Caco-2 (cell line): ENCODE results near the gene GRIA1. TPM values are rescaled to one million over a fixed set of nuclear protein-coding genes. Genes with fewer than 3 reads are reported as not detected.

Experiments used
- BruUV-seq: library from RNA; stranded (reverse); fragments of 400-500 nt; replicated peaks from 2 replicates; lab custom pipeline; 2021; lab: Mats Ljungman, UMichigan
- CTCF ChIA-PET: fragments of 300-600 bp; sonication (Branson Sonifier 250); formaldehyde crosslinking; loops from one replicate; lab custom pipeline; 2022; ENCODE audit warnings: antibody characterized with exemption; lab: Charles Lee
- POLR2A ChIA-PET: fragments of 300-600 bp; sonication (Branson Sonifier 250); formaldehyde crosslinking; loops from one replicate; lab custom pipeline; 2022; ENCODE audit warnings: antibody characterized with exemption; lab: Charles Lee
- DNase-seq, 2 experiments: peaks; one replicate each; pipeline versions ENCODE4 v3.0.0 to v3.0.0-alpha.2; 2020 to 2022
- H3K27me3 ChIP-seq: replicated peaks from 2 replicates; pipeline ENCODE4 v1.6.0; 2011; ENCODE audit warnings: low read length; ENCODE audit not compliant: control insufficient read depth, insufficient read depth
- H3K36me3 ChIP-seq: 2 replicates; pipeline ENCODE4 v1.5.1; 2011; ENCODE audit warnings: low read length; ENCODE audit not compliant: control insufficient read depth, insufficient read depth
- H3K4me1 ChIP-seq: fragments of 250-450 bp; sonication (Bioruptor Pico); 2 replicates; pipeline ENCODE4 v1.5.1; 2020; ENCODE audit warnings: mild to moderate bottlenecking
- H3K4me3 ChIP-seq: 2 replicates; pipeline ENCODE4 v1.5.1; 2011; ENCODE audit warnings: low read depth, mild to moderate bottlenecking, control low read depth, low read length
- H3K9me3 ChIP-seq: fragments of 250-450 bp; sonication (Bioruptor Pico); 2 replicates; pipeline ENCODE4 v1.5.1; 2020; ENCODE audit warnings: mild to moderate bottlenecking, moderate library complexity
- H3K27ac Mint-ChIP-seq: one replicate; pipeline ENCODE4 v1.8.0; 2022; ENCODE audit warnings: mixed read lengths; ENCODE audit not compliant: unreplicated experiment
- H3K27me3 Mint-ChIP-seq: one replicate; pipeline ENCODE4 v1.8.0; 2022; ENCODE audit warnings: mixed read lengths; ENCODE audit not compliant: insufficient read depth, unreplicated experiment
- H3K36me3 Mint-ChIP-seq: one replicate; pipeline ENCODE4 v1.8.0; 2022; ENCODE audit warnings: mild to moderate bottlenecking, mixed read lengths; ENCODE audit not compliant: insufficient read depth, unreplicated experiment
- H3K4me1 Mint-ChIP-seq: one replicate; pipeline ENCODE4 v1.8.0; 2022; ENCODE audit warnings: low read depth, mixed read lengths; ENCODE audit not compliant: unreplicated experiment
- H3K4me3 Mint-ChIP-seq: one replicate; pipeline ENCODE4 v1.8.0; 2022; ENCODE audit warnings: mild to moderate bottlenecking, moderate library complexity, mixed read lengths; ENCODE audit not compliant: unreplicated experiment
- H3K9me3 Mint-ChIP-seq: one replicate; pipeline ENCODE4 v1.8.0; 2022; ENCODE audit warnings: mixed read lengths; ENCODE audit not compliant: unreplicated experiment
- intact Hi-C: fragments of 100-400 bp; cut with micrococcal nuclease; formaldehyde crosslinking; loops from one replicate; pipeline ENCODE4 v1.10.0; 2022; ENCODE audit not compliant: unreplicated experiment
- total RNA-seq: library from RNA; stranded (reverse); gene quantifications from 2 replicates; pipeline ENCODE4 v1.2.3, GENCODE V29; 2022
- TF ChIP-seq, protein P1 (sequence below), 2 experiments: fragments of 200-600 bp in 1 of 2; IDR thresholded peaks; 1 replicate in 1 of 2; 2 replicates in 1 of 2; pipeline versions ENCODE4 v1.5.1 to v1.8.0; 2011 to 2022; ENCODE audit warnings: antibody characterized with exemption in 1 of 2, control low read depth in 1 of 2, inconsistent platforms in 1 of 2, low read depth in 1 of 2, low read length in 1 of 2, mild to moderate bottlenecking in 1 of 2, moderate library complexity in 1 of 2; ENCODE audit not compliant: insufficient read depth in 1 of 2, severe bottlenecking in 1 of 2, unreplicated experiment in 1 of 2

GRIA1 gene
- total RNA-seq, 1 experiment from 2014 or later, result not detected

DNA sequence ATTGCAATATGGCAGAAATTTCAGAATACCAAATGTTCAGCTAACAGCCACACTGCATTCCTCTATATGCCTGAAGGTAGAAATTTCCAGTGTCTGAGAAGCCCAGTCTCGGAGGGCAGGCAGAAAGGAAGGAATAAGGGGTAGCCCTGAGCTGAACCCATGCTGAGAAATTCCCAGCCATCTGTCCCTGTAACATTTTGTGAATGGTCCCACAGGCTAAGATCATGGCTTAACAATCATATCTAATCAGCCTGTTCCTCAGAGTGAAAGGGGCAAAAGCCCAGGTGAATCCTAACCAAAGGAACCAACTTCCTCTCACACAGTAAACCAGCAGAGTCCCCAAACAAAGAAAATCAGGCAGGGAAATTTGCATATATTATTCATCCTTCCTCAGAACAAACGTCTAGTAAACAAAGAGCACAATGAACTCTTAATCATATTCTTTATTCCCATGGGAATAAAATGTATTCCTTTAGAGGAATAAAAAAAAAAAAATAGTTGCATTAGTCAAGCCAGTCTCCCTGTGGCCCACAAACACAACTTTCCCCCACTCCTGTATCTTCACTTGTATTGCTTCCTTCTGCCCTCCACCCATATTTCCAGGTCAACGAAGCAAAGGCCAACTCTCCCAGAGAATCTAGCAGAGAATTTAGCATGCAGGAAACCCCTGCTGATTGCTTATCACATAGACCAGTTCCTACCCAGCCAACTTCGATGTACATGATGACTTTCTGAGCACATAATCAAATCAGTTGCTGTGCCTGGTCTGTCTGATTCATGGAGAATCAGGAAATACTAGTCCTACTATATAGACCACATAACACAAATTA is 290.6 kb downstream of the GRIA1 start:
- Mint-ChIP-seq H3K36me3 (no peaks in the 10 kb centered on the region), H3K4me1 (no peaks in the 10 kb centered on the region), H3K9me3 (no peaks in the 10 kb centered on the region), H3K4me3 (no peak overlapping the region), H3K27me3 (peaks cover 19% of the 10 kb centered on the region), H3K27ac (no peak overlapping the region)
- no peaks in the 10 kb centered on the region; the same call in 1 of the 2 replicates for H3K27me3 ChIP-seq
- no peaks in the 10 kb centered on the region for H3K36me3 ChIP-seq
- TF ChIP-seq, protein P1, sequence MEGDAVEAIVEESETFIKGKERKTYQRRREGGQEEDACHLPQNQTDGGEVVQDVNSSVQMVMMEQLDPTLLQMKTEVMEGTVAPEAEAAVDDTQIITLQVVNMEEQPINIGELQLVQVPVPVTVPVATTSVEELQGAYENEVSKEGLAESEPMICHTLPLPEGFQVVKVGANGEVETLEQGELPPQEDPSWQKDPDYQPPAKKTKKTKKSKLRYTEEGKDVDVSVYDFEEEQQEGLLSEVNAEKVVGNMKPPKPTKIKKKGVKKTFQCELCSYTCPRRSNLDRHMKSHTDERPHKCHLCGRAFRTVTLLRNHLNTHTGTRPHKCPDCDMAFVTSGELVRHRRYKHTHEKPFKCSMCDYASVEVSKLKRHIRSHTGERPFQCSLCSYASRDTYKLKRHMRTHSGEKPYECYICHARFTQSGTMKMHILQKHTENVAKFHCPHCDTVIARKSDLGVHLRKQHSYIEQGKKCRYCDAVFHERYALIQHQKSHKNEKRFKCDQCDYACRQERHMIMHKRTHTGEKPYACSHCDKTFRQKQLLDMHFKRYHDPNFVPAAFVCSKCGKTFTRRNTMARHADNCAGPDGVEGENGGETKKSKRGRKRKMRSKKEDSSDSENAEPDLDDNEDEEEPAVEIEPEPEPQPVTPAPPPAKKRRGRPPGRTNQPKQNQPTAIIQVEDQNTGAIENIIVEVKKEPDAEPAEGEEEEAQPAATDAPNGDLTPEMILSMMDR (IDR thresholded peaks at IDR 0.05; ENCODE audit: insufficient read depth in 1 of 2, low read depth in 1 of 2, low read length in 1 of 2, severe bottlenecking in 1 of 2, unreplicated experiment in 1 of 2), result no peak
- intact Hi-C loops, result no loop called here
- BruUV-seq, result no TSS peak
- no peak for DNase-seq
- POLR2A ChIA-PET, result no interaction called here
- H3K4me1 ChIP-seq, result no peaks in the 10 kb centered on the region
- CTCF ChIA-PET, result no interaction called here
- no peaks in the 10 kb centered on the region for H3K9me3 ChIP-seq
- no peak overlapping the region for H3K4me3 ChIP-seq

DNA sequence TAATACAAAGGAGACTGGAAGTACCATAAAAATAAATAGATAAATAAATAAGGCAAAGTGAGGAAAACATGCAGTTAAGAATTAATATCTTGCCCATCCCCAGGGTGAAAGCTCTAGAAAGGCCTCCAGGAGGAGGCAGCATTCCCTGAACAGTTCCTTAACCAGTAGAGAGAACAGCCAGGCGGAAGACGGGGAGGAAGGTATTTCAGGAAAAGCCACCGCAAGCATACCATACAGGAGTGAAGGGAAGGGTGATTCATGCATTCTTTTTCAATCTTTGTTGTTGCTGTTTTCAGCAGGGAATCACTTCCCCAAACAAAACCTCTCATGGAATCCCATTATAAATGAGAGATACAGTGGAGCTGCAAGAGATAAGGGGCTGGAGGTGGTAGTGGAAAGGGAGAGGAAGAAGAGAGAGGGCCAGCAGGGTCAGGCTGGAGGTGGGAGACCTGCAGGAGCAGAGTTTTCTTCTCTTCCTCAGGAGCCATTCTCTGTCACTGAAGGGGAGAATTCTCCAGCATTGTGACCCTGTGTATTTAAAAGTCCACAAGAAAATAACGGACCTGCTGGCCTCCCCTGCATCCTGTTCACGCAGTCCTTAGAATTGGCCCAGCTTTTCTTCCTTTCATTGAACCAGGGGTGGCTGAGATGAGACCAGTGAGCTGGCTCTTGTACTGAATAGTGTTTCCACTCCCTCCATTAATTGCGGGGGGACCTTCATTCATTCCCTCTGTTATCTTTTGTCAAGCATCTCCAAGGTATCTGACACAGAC is 292.3 kb downstream of the GRIA1 start:
- CTCF ChIA-PET, result interaction anchor here (1.7 kb wide), 1 partner anchor 182 kb away, joined by 5 read pairs; no protein-coding TSS in a partner anchor
- no peak overlapping the region for H3K27ac Mint-ChIP-seq

GRCh38 chr5:153783362-153783658 is 292.8 kb downstream of the GRIA1 start:
- TF ChIP-seq, protein P1 (IDR thresholded peaks at IDR 0.05; ENCODE audit: insufficient read depth in 1 of 2, low read depth in 1 of 2, low read length in 1 of 2, severe bottlenecking in 1 of 2, unreplicated experiment in 1 of 2), result no peak
- ChIA-PET POLR2A (no interaction called here), CTCF (interaction anchor here (1.7 kb wide), 1 partner anchor 181 kb away, joined by 5 read pairs; no protein-coding TSS in a partner anchor)
- H3K27me3 ChIP-seq, result no peaks in the 10 kb centered on the region
- no peaks in the 10 kb centered on the region for H3K36me3 Mint-ChIP-seq
- no peak overlapping the region for H3K27ac Mint-ChIP-seq
- BruUV-seq, result no TSS peak
- no peak overlapping the region for H3K4me3 Mint-ChIP-seq
- no peaks in the 10 kb centered on the region for H3K4me1 Mint-ChIP-seq
- intact Hi-C loops, result no loop called here
- no peaks in the 10 kb centered on the region for H3K36me3 ChIP-seq
- H3K9me3 ChIP-seq, result no peaks in the 10 kb centered on the region
- no peaks in the 10 kb centered on the region for H3K9me3 Mint-ChIP-seq
- H3K4me1 ChIP-seq, result no peaks in the 10 kb centered on the region
- no peak overlapping the region for H3K4me3 ChIP-seq
- peaks cover 22% of the 10 kb centered on the region for H3K27me3 Mint-ChIP-seq
- no peak for DNase-seq

More for the DNA sequence above, 292.3 kb downstream of the GRIA1 start:
- H3K4me1 Mint-ChIP-seq, result no peaks in the 10 kb centered on the region
- no TSS peak for BruUV-seq
- Histone ChIP-seq H3K27me3 (no peaks in the 10 kb centered on the region; the same call in 1 of the 2 replicates), H3K4me3 (no peak overlapping the region), H3K36me3 (no peaks in the 10 kb centered on the region), H3K9me3 (no peaks in the 10 kb centered on the region), H3K4me1 (no peaks in the 10 kb centered on the region)
- POLR2A ChIA-PET, result no interaction called here
- H3K9me3 Mint-ChIP-seq, result no peaks in the 10 kb centered on the region
- DNase-seq, result no peak
- TF ChIP-seq, protein P1 (IDR thresholded peaks at IDR 0.05; ENCODE audit: insufficient read depth in 1 of 2, low read depth in 1 of 2, low read length in 1 of 2, severe bottlenecking in 1 of 2, unreplicated experiment in 1 of 2), result no peak
- intact Hi-C loops, result no loop called here
- no peak overlapping the region for H3K4me3 Mint-ChIP-seq
- peaks cover 21% of the 10 kb centered on the region for H3K27me3 Mint-ChIP-seq
- no peaks in the 10 kb centered on the region for H3K36me3 Mint-ChIP-seq
